Body of pancreas (tissue), 4 donors: ENCODE results near the gene MSI2. TPM values are rescaled to one million over a fixed set of nuclear protein-coding genes. Genes with fewer than 3 reads are reported as not detected.

ENCODE experiments used
- ATAC-seq: fragments of 150-250 bp; one replicate; pipeline ENCODE4 v1.9.1; 2016
- DNase-seq, 4 donors: peaks; one replicate each; pipeline ENCODE4 v3.0.0-alpha.2; 2019
- H3K27ac ChIP-seq, 4 donors: fragments of 200-600 bp; sonication (generic); 1 replicate in 3 of 4; 2 replicates in 1 of 4; pipeline versions ENCODE4 v1.5.1 to v1.6.1; 2016 to 2019; ENCODE audit warnings: mild to moderate bottlenecking in 1 of 4, mixed read lengths in 1 of 4, moderate library complexity in 1 of 4
- H3K27me3 ChIP-seq, 2 donors: fragments of 200-600 bp; sonication (generic); one replicate each; pipeline ENCODE4 v1.6.0; 2016; ENCODE audit warnings: mild to moderate bottlenecking in 1 of 2
- H3K36me3 ChIP-seq, 2 donors: fragments of 200-600 bp; sonication (generic); replicated peaks in 1 of 2; 2 replicates each; pipeline ENCODE4 v1.5.1; 2016; ENCODE audit warnings: low read depth in 2 of 2; ENCODE audit not compliant: insufficient read depth in 1 of 2
- H3K4me1 ChIP-seq: fragments of 200-600 bp; sonication (generic); one replicate; pipeline ENCODE4 v1.6.0; 2016
- H3K4me3 ChIP-seq, 2 donors: fragments of 200-600 bp; sonication (generic); 1 replicate in 1 of 2; 2 replicates in 1 of 2; pipeline ENCODE4 v1.5.1; 2016 to 2019
- H3K9me3 ChIP-seq, 3 donors: fragments of 200-600 bp; sonication (generic); 1 replicate in 2 of 3; 2 replicates in 1 of 3; pipeline ENCODE4 v1.5.1; 2016
- CTCF ChIP-seq, 7 experiments: fragments of 450-650 bp in 4 of 7; fragments of 200-600 bp in 3 of 7; sonication (generic) in 3 of 7; IDR thresholded peaks; one replicate each; pipeline ENCODE4 v1.5.1; 2016 to 2019; ENCODE audit warnings: antibody characterized with exemption in 7 of 7
- POLR2A ChIP-seq, 3 donors: fragments of 450-650 bp; IDR thresholded peaks; one replicate each; pipeline ENCODE4 v1.6.1; 2016; ENCODE audit warnings: antibody characterized with exemption in 3 of 3, mild to moderate bottlenecking in 2 of 3
- WGBS, 2 donors: methylation state at CpG; one replicate each; pipeline ENCODE4 v1.1.5; 2017; 5-methylcytosine and 5-hydroxymethylcytosine counted together
- intact Hi-C: fragments of 100-400 bp; cut with DNase I; formaldehyde crosslinking; loops from one replicate; pipeline ENCODE4 v1.15.1; 2023
- total RNA-seq, 2 donors: library from RNA; depleted of rRNA; stranded (reverse); fragments of >200 nt; gene quantifications; one replicate each; pipeline ENCODE4 v1.1.0, GENCODE V29; 2016

The MSI2 gene
- total RNA-seq, 2 donors from 2014 or later = 21.1 to 28.5 TPM

GRCh38 chr17:57538736-57539456, 282.6 kb downstream of the MSI2 start:
- peak overlapping the region in 3 of 4 donors; percentile 54 to 64 (median 58) for H3K27ac ChIP-seq
- peaks cover 34% of the 10 kb centered on the region for H3K4me1 ChIP-seq
- no peaks in the 10 kb centered on the region for H3K9me3 ChIP-seq
- 59% methylated on average over 11 of the region's 11 CpGs for WGBS, 2 donors
- TF ChIP-seq CTCF (IDR thresholded peaks at IDR 0.05) (no peak), POLR2A (IDR thresholded peaks at IDR 0.05) (no peak)
- DNase-seq (no peak), ATAC-seq (peak; percentile 69)
- no peak overlapping the region for H3K4me3 ChIP-seq
- H3K27me3 ChIP-seq = no peaks in the 10 kb centered on the region
- H3K36me3 ChIP-seq = no peaks in the 10 kb centered on the region
- intact Hi-C loops = no loop called here

GRCh38 chr17:57539529-57540301, 283.4 kb downstream of the MSI2 start:
- TF ChIP-seq POLR2A (IDR thresholded peaks at IDR 0.05) = no peak
- TF ChIP-seq CTCF (IDR thresholded peaks at IDR 0.05) = no peak

GRCh38 chr17:57540596-57540995, 284.3 kb downstream of the MSI2 start:
- Histone ChIP-seq H3K27ac (no peak overlapping the region), H3K4me1 (peaks cover 26% of the 10 kb centered on the region), H3K27me3 (no peaks in the 10 kb centered on the region), H3K36me3 (no peaks in the 10 kb centered on the region), H3K9me3 (no peaks in the 10 kb centered on the region), H3K4me3 (no peak overlapping the region)
- 95 to 100% methylated on average over 2 of the region's 2 CpGs for WGBS, 2 donors
- ATAC-seq (no peak), DNase-seq (no peak)
- TF ChIP-seq CTCF (IDR thresholded peaks at IDR 0.05) = no peak
- no peak for TF ChIP-seq POLR2A (IDR thresholded peaks at IDR 0.05)
- intact Hi-C loops = no loop called here

More at GRCh38 chr17:57539529-57540301, 283.4 kb downstream of the MSI2 start:
- Histone ChIP-seq H3K27me3 (no peaks in the 10 kb centered on the region), H3K9me3 (no peaks in the 10 kb centered on the region), H3K4me1 (peaks cover 34% of the 10 kb centered on the region), H3K27ac (peak overlapping the region in 1 of 4 donors; percentile 10), H3K4me3 (no peak overlapping the region), H3K36me3 (no peaks in the 10 kb centered on the region)
- DNase-seq (no peak), ATAC-seq (no peak)
- 80 to 82% methylated on average over 8 of the region's 8 CpGs for WGBS, 2 donors
- intact Hi-C loops = no loop called here

- ATAC-seq (no peak), DNase-seq (no peak)
- H3K36me3 ChIP-seq = no peaks in the 10 kb centered on the region
- TF ChIP-seq POLR2A (IDR thresholded peaks at IDR 0.05) (no peak), CTCF (IDR thresholded peaks at IDR 0.05) (no peak)
- whole genome bisulfite sequencing, 2 donors = 91 to 96% methylated on average over 4 of the region's 4 CpGs
- no peaks in the 10 kb centered on the region for H3K9me3 ChIP-seq
- H3K27me3 ChIP-seq = no peaks in the 10 kb centered on the region
- no peak overlapping the region for H3K27ac ChIP-seq
- peaks cover 24% of the 10 kb centered on the region for H3K4me1 ChIP-seq
- no peak overlapping the region for H3K4me3 ChIP-seq
- intact Hi-C loops = no loop called here
These were observed 284.7 kb downstream of the MSI2 start for GRCh38 chr17:57541049-57541448.
